CD4-positive, alpha-beta T cell treated with Interleukin-10 for 1 hour (primary cell): ENCODE measurements around the gene KLRD1.
"Not testable (repeated sequence)": the region's sequence is repeated elsewhere in the genome, so short reads cannot be mapped to it uniquely, and the experiment has no call there.

Source experiments
- DNase-seq: peaks from one replicate; pipeline ENCODE4 v3.0.0-alpha.2; 2020

The KLRD1 gene, protein sequence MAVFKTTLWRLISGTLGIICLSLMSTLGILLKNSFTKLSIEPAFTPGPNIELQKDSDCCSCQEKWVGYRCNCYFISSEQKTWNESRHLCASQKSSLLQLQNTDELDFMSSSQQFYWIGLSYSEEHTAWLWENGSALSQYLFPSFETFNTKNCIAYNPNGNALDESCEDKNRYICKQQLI

DNA sequence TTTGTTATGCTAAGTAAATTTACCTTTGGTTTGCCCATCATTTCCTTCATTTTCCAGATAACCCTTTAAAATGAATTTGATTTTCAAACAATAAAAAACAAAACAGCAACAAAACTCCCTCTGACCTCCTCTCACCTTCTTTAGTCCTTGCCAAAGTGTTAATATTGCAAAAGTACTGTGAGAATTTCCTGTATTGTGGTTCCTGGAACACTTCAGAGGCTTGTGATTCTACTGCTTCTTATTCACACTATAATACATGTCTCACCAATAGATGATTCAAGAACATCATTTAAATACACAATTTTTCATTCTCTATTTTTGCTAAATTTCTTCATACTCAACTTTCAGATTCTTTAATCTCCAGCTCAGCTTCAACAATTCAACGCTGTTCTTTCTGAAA, at the start of gene KLRD1:
KLRD1 (plus strand) TSS at position 241 of the 400 bp plus-strand sequence. CDS start 208 bp downstream, outside the sequence.
- DNase-seq: peak; percentile 36

- no peak for DNase-seq
Measured at GRCh38 chr12:10260927-10261326, 46.7 kb upstream of the KLRD1 start.

GRCh38 chr12:10268037-10268436, 39.6 kb upstream of the KLRD1 start:
- DNase-seq: no peak

DNA sequence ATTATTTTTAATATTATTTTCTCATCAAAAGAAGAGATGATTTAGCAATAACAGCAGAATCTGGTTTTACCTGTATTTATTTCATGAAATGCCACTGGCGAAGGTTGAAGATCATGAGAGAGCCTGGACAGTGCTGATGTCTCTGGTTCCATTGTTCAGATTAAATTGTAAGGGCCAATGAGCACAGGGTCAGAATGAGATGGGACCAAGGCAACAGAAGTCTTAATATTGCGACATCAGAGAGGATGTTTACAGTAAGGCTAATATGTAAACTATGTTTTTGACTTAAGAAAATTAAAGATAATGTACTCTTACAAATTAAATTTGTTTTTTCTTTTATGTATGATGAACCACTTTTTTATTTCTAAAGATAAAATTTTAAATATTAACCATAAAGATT, 35.2 kb upstream of the KLRD1 start:
- DNase-seq: no peak

GRCh38 chr12:10276774-10277173, 30.9 kb upstream of the KLRD1 start:
- no peak for DNase-seq

DNA sequence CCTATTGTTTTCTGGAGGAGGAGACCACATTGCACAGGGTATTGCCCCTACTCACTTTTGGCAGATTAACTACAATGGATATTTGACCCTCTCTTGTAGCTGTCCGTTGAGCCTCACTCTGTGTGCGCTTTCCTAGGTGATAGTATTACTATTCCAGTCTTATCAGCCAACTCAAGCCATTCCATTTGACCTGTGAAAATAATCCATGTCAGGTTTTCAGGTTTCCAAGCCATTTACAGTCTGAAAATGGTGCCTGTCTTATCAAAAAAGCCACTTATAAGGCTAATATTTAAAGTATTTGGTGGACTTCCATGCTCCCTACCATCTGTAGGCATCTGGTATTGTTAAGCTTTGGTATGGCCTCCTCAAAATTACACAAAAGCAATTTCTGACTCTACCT, 29.6 kb upstream of the KLRD1 start:
- no peak for DNase-seq

- peak; percentile 31 for DNase-seq
Measured at GRCh38 chr12:10279937-10280336, 27.7 kb upstream of the KLRD1 start.

- no peak for DNase-seq
Measured at GRCh38 chr12:10283027-10283426, 24.6 kb upstream of the KLRD1 start.

DNA sequence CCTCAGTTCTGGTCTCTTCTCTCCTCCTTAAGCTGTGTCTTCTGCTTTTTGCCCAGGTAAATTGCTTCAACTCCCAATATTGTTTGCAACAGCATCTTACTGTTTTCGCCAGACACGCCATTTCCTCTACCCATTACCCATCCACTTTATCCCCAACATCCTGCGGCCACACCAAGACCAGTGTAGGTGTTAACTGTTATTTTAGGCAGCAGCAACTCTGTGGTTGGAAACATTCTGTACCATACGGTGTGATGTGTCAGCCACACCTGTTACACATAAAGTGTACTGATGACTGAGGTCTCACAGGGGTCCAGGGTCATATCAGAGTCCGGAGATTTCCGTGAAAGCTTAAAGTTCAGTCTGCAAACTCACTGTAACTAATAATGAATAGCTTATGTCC, 21.8 kb upstream of the KLRD1 start:
- DNase-seq: peak; percentile 42

GRCh38 chr12:10289005-10289754, 18.5 kb upstream of the KLRD1 start:
- DNase-seq: no peak

GRCh38 chr12:10291030-10291429, 16.6 kb upstream of the KLRD1 start:
- no peak for DNase-seq

GRCh38 chr12:10293151-10293550, 14.5 kb upstream of the KLRD1 start:
- DNase-seq: no peak

- peak; percentile 70 for DNase-seq
Measured at GRCh38 chr12:10293570-10294227, 14.0 kb upstream of the KLRD1 start.

- DNase-seq: no peak
Measured at GRCh38 chr12:10301103-10301502, 6.6 kb upstream of the KLRD1 start.

- peak; percentile 48 for DNase-seq
Measured at GRCh38 chr12:10304161-10304574, 3.5 kb upstream of the KLRD1 start.

DNA sequence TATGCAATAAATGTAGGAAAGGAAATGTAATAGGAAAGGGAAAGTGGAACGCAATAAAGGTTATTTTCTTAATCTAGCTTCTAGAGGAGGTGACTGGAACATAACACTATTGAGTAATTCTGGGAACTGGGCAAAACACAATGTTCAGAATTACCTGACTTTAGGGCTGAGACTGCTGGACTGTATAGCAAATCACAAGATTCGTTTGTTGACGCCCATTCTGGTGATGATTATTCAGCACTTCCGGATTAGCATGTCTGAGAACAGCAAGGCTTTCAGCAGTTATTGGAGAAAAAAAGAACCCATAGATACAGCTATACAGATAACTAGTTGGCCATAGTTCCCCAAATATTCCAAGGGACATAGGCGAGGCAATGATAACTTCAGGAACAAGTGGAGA, 2.3 kb upstream of the KLRD1 start:
- peak; percentile 37 for DNase-seq

DNA sequence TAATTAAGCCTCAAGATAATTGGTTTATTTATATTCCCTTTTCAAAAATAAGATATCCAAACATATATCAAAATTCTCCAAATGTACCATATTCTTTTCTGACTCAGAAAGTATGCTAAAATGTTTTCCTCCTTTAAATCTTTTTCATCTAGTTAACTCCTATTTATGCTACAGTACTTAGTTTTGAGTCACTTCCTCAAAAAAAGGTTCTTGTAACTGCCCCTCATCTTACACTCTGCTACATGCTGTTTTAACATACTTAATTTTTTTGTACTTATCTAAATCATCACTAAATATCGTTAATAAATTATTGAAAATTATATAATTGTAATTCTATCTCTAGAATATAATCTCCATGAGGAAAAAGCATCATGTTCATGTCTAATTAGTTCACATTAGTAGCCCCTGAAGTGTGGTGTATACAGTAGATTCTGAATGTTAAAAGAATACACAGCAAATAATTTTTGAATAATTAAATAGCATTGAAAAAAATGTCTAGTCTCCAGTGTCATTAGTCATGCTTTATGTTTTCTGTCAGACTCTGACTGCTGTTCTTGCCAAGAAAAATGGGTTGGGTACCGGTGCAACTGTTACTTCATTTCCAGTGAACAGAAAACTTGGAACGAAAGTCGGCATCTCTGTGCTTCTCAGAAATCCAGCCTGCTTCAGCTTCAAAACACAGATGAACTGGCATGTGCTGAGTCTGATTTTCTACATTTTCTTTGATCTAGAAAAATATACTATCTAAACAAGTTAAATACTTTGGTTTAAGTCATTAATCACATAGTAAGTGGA, 3.5 kb downstream of the KLRD1 start:
- DNase-seq: no peak

DNA sequence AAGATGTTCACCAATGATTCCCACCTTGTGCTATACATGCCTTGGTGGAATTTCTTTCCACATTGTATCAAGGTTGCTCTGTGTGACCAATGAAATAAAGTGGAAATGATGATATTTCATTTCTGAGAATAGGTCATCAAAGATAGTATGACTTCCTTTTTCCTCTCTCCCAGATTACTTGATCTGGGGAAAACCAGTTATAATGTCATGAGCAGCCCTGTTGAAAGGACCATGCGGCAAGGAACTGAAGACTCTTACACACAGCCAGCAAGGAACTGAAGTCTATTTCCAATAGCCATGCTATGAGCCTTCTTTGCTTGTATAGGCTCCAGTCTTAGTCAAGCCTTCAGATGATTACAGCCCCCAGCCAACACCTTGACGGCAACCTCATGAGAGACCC, 11.7 kb downstream of the KLRD1 start:
- DNase-seq: no peak

DNA sequence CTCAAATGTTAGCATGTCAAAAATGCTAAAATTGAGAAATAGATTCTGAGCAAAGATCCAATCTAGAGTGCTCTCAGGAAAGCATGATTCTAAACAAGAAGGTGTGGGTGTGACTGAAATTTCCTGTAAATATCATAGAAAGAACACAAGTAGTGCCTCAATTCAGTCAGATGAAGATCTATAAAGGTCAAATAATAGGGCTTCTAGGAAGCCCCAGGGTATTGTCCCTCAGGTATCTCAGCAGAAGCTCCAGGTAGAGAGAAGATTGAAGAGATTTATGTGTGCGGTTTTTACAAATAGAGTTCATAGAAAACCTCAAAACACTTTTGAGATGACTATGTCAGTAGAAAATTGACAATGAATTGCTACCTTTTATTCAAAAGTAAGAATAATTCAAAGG, 13.0 kb downstream of the KLRD1 start:
- no peak for DNase-seq

DNA sequence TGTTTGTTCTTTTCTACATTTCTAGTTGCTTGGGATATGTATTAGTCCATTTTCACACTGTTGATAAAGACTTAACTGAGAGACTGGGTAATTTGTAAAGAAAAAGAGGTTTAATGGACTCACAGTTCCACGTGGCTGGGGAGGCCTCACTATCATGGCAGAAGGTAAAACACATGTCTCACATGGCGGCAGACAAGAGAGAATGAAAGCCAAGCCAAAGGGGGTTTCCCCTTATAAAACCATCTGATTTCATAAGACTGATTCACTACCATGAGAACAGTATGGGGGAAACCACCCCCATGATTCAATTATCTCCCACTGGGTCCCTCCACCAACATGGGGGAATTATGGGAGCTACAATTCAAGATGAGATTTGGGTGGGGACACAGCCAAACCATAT, 21.0 kb downstream of the KLRD1 start:
- DNase-seq: not testable (repeated sequence)

GRCh38 chr12:10331642-10332239, 24.1 kb downstream of the KLRD1 start:
- DNase-seq: peak; percentile 60

GRCh38 chr12:10336196-10336595, 28.5 kb downstream of the KLRD1 start:
- DNase-seq: not testable (repeated sequence)

- DNase-seq: not testable (repeated sequence)
Measured at GRCh38 chr12:10338470-10338869, 30.8 kb downstream of the KLRD1 start.
